GM12891 (cell line): ENCODE results near the gene NACC2.
"Not testable (repeated sequence)": the region's sequence is repeated elsewhere in the genome, so short reads cannot be mapped to it uniquely, and the experiment has no call there.

ENCODE experiments used
- POLR2A ChIP-seq: IDR thresholded peaks from 2 replicates; pipeline ENCODE4 v1.6.1; 2011; ENCODE audit warnings: low read depth, low read length, control low read depth
- POLR2AphosphoS5 ChIP-seq: IDR thresholded peaks from 2 replicates; pipeline ENCODE4 v1.6.1; 2011; ENCODE audit warnings: low read depth, low read length, control low read depth
- TAF1 ChIP-seq: IDR thresholded peaks from 2 replicates; pipeline ENCODE4 v1.6.1; 2011; ENCODE audit warnings: low read depth, low read length, control low read depth

- TF ChIP-seq POLR2A, POLR2AphosphoS5, TAF1: not testable (repeated sequence)
Observed at GRCh38 chr9:135966916-135967260, 128.2 kb downstream of the NACC2 start.
